ENCODE results near the gene SF1. TPM values are rescaled to one million over a fixed set of nuclear protein-coding genes. Genes with fewer than 3 reads are reported as not detected.

SF1 gene
- total RNA-seq, 1 donor from 2014 or later: 104 TPM

- ATAC-seq (no peak), DNase-seq (ENCODE audit: low spot score) (no peak)
Measured at GRCh38 chr11:64714666-64715065, 63.7 kb downstream of the SF1 start.

Other genes starting within 250 kb of the SF1 start
- gene SLC22A11, start 222.6 kb downstream of the SF1 start, total RNA-seq: 0.13 TPM
- gene SLC22A12, start 187.3 kb downstream of the SF1 start, total RNA-seq: not detected
- gene NRXN2, start 55.3 kb downstream of the SF1 start, total RNA-seq: 0.98 TPM
- gene RASGRP2, start 34.4 kb downstream of the SF1 start, total RNA-seq: 4.2 TPM
- 0.28 TPM for gene PYGM, start 18.6 kb downstream of the SF1 start, total RNA-seq
- gene MAP4K2, start 24.7 kb upstream of the SF1 start, total RNA-seq: 6.6 TPM
- 24.0 TPM for gene MEN1, start 32.0 kb upstream of the SF1 start, total RNA-seq
- 1.2 TPM for gene CDC42BPG, start 66.1 kb upstream of the SF1 start, total RNA-seq
- 29.9 TPM for gene EHD1, start 100.1 kb upstream of the SF1 start, total RNA-seq
- 34.0 TPM for gene ATG2A, start 138.7 kb upstream of the SF1 start, total RNA-seq
- 9.1 TPM for gene PPP2R5B, start 146.1 kb upstream of the SF1 start, total RNA-seq
- 0.25 TPM for gene GPHA2, start 157.4 kb upstream of the SF1 start, total RNA-seq
- not detected for gene MAJIN, start 193.6 kb upstream of the SF1 start, total RNA-seq
- gene BATF2, start 218.4 kb upstream of the SF1 start, total RNA-seq: 2.4 TPM
- gene ARL2, start 235.6 kb upstream of the SF1 start, total RNA-seq: 8.9 TPM
- 8.8 TPM for gene SNX15, start 248.9 kb upstream of the SF1 start, total RNA-seq